ENCODE measurements around the gene LDB2.

DNA sequence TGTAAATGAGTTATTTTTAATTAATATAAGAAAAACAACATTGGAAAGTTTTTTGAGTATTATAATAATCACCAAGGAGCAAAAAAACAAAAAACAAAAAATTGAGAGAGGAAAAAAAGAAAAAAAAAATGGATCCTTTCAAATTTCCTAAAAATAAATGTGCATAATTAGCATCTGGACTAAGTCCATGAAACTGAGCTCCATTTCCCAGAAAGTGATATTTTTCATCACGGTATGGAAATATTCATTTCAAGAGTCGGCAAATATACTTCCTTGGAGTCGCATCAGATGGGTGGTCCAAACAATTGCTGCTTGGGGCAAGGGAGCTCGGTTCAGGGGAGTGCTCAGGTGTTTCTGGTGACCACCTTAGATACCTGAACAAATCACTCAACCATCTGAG lies 305.1 kb downstream of the LDB2 start:
- TF ChIP-seq, protein P1, sequence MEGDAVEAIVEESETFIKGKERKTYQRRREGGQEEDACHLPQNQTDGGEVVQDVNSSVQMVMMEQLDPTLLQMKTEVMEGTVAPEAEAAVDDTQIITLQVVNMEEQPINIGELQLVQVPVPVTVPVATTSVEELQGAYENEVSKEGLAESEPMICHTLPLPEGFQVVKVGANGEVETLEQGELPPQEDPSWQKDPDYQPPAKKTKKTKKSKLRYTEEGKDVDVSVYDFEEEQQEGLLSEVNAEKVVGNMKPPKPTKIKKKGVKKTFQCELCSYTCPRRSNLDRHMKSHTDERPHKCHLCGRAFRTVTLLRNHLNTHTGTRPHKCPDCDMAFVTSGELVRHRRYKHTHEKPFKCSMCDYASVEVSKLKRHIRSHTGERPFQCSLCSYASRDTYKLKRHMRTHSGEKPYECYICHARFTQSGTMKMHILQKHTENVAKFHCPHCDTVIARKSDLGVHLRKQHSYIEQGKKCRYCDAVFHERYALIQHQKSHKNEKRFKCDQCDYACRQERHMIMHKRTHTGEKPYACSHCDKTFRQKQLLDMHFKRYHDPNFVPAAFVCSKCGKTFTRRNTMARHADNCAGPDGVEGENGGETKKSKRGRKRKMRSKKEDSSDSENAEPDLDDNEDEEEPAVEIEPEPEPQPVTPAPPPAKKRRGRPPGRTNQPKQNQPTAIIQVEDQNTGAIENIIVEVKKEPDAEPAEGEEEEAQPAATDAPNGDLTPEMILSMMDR (conservative IDR thresholded peaks at IDR 0.05 in 1 of 2, IDR thresholded peaks at IDR 0.05 in 1 of 2; ENCODE audit: extremely low read depth in 1 of 2, insufficient read depth in 1 of 2, low read depth in 1 of 2, low read length in 2 of 2): no peak
- TF ChIP-seq EZH2 (IDR thresholded peaks at IDR 0.05; ENCODE audit: borderline replicate concordance, low read length): no peak
